Measurements from ENCODE around the gene KRTAP5-5. TPM values are rescaled to one million over a fixed set of nuclear protein-coding genes. Genes with fewer than 3 reads are reported as not detected.
A peak's percentile ranks its signal among the peaks of the same experiment; 100 is the strongest.

Gene KRTAP5-5
- total RNA-seq, 2 experiments from 2014 or later, result not detected

DNA sequence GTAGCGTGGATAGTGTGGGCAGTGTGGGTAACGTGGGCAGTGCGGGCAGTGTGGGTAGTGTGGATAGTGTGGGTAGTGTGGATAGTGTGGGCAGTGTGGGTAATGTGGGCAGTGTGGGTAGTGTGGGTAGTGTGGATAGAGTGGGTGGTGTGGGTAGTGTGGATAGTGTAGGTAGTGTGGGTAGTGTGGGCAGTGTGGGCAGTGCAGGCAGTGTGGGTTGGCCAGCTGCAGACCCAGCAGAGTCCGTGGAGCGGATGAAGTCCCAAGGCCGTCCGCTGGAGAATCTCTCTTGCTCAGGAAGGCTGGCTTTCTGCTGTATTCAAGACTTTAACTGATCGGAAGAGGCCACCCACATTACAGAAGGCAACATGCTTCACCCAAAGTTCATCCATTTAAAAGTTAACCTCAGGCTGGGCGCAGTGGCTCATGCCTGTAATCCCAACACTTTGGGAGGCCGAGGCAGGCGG, 41.4 kb downstream of the KRTAP5-5 start:
- no peak for DNase-seq
- no peak for ATAC-seq
- no peaks in the 10 kb centered on the region for H3K4me1 Mint-ChIP-seq
- H3K27ac Mint-ChIP-seq, result no peak overlapping the region
- no peaks in the 10 kb centered on the region for H3K36me3 Mint-ChIP-seq
- H3K27me3 Mint-ChIP-seq, result peaks cover 61% of the 10 kb centered on the region
- no peaks in the 10 kb centered on the region for H3K9me3 Mint-ChIP-seq (ENCODE audit: low read depth)
- CTCF ChIA-PET, result no interaction called here
- no peak overlapping the region for H3K4me3 Mint-ChIP-seq

DNA sequence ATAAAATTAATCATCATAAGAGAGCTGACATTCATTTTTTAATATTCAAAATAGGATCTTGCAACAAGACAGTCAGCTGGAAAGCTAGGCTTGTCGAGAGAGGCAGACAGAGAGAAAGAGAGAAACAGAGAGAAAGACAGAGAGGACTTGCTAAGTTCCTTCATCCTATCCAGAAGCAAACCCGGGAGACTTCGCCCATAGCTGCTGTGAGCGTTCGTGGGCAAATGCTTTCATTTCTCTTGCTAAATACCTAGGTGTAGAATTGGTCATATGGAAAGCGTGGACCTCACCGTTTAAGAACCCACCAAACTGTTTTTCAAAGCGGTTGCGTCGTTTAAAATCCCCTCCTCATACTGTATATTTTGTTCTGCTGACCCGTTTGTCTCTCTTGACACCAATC, 42.1 kb downstream of the KRTAP5-5 start:
- Mint-ChIP-seq H3K9me3 (ENCODE audit: low read depth) (no peaks in the 10 kb centered on the region), H3K4me3 (no peak overlapping the region), H3K4me1 (no peaks in the 10 kb centered on the region), H3K27me3 (peaks cover 67% of the 10 kb centered on the region), H3K27ac (no peak overlapping the region), H3K36me3 (no peaks in the 10 kb centered on the region)
- ATAC-seq (no peak), DNase-seq (no peak)
- CTCF ChIA-PET, result no interaction called here

DNA sequence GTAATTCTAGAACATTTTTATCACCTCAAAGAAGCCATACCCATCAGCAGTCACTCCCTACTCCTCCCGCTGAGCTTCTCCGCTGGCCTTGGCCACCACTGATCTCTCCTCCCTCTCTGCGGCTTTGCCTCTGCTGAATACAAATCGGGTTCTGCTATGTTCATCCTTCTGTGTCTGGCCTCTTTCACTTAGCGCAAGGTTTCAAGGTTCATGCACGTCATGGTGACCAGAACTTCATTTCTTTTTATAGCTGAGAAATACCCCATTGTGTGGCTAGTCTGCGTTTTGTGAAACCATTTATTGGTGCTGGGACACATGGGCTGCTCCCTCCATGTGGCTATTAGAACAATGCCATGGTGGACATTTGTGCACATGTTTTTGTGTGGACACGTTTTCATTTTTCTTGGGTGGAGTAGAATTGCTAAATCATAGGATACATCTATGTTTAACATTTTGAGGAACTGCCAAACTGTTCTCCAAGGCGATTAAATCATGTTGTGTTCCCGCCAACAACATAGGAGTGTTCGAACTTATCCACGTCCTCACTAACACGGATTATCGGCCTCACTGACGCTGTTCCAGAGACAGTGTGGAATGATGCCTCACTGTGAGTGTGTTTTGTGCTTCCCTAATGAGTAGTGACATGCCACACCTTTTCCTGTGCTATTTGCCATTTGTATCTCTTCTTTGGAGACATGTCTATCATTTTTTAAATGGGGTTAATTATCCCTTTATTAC, 43.2 kb downstream of the KRTAP5-5 start:
- CTCF ChIA-PET, result no interaction called here
- H3K36me3 Mint-ChIP-seq, result no peaks in the 10 kb centered on the region
- no peak overlapping the region for H3K27ac Mint-ChIP-seq
- ATAC-seq, result no peak
- no peaks in the 10 kb centered on the region for H3K4me1 Mint-ChIP-seq
- no peaks in the 10 kb centered on the region for H3K9me3 Mint-ChIP-seq (ENCODE audit: low read depth)
- no peak for DNase-seq
- H3K27me3 Mint-ChIP-seq, result peaks cover 70% of the 10 kb centered on the region
- H3K4me3 Mint-ChIP-seq, result no peak overlapping the region

DNA sequence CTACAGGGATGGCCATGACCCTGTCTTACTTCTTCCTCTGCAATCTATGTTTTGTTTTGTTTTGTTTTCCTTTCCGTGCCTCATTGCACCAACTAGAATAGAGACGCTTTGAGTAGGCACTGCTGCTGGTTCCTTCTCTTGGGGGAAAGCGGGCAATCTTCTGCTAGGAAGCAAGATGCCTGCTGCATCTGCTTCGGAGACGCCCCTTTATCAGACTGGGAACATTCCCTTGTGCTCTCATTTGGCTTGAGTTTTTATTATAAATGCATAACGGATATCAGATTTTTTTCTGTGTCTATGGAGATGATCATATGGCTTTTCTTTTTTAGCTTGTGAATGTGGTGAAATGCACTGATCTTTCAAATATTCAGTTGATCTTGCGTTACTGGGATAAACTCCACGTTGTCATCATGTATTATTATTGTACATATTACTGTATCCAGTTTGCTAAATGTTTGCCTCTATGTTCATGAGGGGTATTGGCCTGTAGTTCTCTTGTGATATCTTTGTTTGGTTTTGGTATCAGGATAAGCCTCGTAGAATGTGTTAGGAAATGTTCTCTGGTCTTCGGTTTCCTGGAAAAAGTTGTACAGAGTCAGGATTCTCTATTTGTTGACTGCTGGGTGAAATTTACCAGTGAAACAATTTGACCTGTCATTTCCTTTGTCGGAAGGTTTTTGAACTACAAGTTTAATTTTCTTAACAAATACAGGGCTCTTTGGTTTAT, 44.0 kb downstream of the KRTAP5-5 start:
- CTCF ChIA-PET, result interaction anchor here (2.7 kb wide), 1 partner anchor 159 kb away, joined by 9 read pairs; no protein-coding TSS in a partner anchor
- ATAC-seq (no peak), DNase-seq (no peak)
- H3K4me3 Mint-ChIP-seq, result no peak overlapping the region
- no peaks in the 10 kb centered on the region for H3K9me3 Mint-ChIP-seq (ENCODE audit: low read depth)
- H3K36me3 Mint-ChIP-seq, result no peaks in the 10 kb centered on the region
- H3K27ac Mint-ChIP-seq, result no peak overlapping the region
- H3K27me3 Mint-ChIP-seq, result peaks cover 64% of the 10 kb centered on the region
- no peaks in the 10 kb centered on the region for H3K4me1 Mint-ChIP-seq

DNA sequence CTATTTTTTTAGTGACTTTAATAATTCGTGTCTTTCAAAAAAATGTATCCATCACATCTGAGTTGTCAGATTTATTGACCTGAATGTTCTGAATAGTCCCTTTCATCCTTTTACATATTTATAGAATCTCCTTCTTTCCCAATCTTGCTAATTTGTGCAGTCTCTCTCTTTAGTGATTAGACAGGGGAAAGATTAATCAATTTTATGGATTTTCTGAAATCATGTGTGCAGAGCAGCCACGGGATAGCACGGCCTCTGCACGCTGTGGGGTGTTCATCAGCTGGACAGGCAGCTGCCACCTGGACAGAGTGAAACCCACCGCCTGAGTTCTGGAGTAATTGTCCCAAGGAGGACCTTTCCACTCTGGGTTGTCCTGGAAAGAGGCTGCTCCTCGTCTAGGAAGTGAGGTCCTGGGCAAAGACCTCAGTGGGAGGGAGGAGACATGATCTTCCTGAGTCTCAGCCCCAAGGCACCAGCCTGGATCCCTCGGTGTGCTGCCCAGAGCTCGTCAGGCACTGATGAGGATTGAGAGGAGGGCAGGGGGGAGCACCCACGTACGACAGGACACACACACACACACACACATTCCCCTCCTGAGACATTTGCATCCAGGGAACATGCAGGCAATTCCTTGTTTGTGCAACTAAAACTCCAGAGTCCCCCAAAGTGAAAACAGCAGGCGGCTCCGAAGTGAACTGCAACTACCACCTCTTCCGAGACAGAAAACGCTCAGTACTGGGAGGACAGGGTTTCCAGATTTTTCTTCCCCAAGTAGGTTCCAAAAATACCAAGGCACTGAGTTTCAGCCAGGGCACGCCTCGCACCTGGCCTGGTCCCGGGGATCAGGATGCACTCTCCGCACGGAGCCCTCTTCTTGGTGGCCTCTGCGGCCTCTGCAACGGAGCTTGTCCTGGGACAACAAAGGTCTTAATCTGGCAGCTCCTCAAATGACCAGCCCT, 44.9 kb downstream of the KRTAP5-5 start:
- H3K9me3 Mint-ChIP-seq (ENCODE audit: low read depth), result no peaks in the 10 kb centered on the region
- ATAC-seq, result no peak
- peak; percentile 28 for DNase-seq
- no peak overlapping the region for H3K4me3 Mint-ChIP-seq
- H3K4me1 Mint-ChIP-seq, result no peaks in the 10 kb centered on the region
- H3K36me3 Mint-ChIP-seq, result no peaks in the 10 kb centered on the region
- H3K27me3 Mint-ChIP-seq, result peaks cover 57% of the 10 kb centered on the region
- no peak overlapping the region for H3K27ac Mint-ChIP-seq
- CTCF ChIA-PET, result interaction anchor here (2.4 to 2.7 kb wide), 2 partner anchors 19 to 158 kb away, joined by 8 to 9 read pairs; no protein-coding TSS in a partner anchor

DNA sequence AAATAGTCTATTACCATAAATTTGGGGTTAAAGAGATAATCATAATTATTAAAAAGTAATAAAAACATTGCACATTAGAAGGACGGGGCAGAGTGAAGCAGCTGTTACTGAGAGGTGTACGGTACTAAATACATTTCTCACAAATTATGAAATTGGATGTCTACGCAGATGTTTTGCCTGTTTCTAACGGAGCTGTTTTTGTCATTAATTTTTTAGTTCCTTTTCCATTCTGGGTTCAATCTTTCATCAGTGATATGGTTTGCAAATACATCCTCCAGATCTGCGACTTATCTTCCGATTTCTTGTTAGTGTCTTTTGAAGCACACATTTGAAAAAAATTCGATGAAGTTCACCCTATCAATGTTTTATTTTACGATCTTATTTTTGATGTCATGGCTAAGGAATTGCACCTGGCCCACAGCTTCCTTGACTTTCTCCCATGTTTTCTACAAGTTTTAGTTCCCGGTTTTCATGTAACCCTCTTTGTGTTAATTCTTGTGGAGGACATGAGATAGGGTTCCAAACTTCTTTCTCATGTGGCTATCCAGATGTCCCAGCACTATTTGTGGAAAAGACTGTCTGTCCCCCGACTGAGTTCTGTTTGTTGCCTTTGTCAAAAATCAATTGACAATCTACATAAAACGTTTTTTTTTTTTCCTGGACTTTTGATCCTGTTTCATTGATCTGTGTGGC, 46.1 kb downstream of the KRTAP5-5 start:
- no peaks in the 10 kb centered on the region for H3K4me1 Mint-ChIP-seq
- ATAC-seq, result no peak
- H3K27ac Mint-ChIP-seq, result no peak overlapping the region
- H3K27me3 Mint-ChIP-seq, result peaks cover 58% of the 10 kb centered on the region
- no peak overlapping the region for H3K4me3 Mint-ChIP-seq
- no peaks in the 10 kb centered on the region for H3K9me3 Mint-ChIP-seq (ENCODE audit: low read depth)
- CTCF ChIA-PET, result interaction anchor here (0.7 to 2.7 kb wide), 4 partner anchors 18 to 157 kb away, joined by 3 to 9 read pairs (median 6); no protein-coding TSS in a partner anchor
- H3K36me3 Mint-ChIP-seq, result no peaks in the 10 kb centered on the region
- DNase-seq, result no peak

DNA sequence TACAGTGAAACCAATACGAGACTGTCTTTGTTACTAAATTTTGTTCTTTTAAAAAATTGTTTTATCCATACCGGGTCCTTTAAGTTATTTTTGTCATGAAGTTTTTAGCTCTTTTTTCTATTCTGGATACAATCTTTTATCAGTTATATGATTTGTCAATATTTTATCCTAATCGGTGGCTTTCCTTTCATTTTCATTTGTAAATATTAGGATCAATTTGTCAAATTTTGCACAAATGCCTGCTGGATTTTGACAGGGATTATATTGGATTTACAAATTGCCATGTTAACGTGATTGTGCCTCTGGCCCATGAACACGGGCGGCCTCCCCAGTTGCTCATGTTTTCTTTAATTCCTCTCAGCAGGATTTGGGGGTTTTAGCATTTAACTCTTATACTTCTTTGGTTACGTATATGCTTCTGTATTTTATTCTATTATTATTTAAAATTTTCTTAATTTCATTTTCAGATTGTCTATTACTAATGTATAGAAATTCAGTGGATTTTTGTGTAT, 46.7 kb downstream of the KRTAP5-5 start:
- Mint-ChIP-seq H3K9me3 (ENCODE audit: low read depth) (no peaks in the 10 kb centered on the region), H3K27ac (no peak overlapping the region), H3K27me3 (peaks cover 58% of the 10 kb centered on the region), H3K4me3 (no peak overlapping the region), H3K4me1 (no peaks in the 10 kb centered on the region), H3K36me3 (no peaks in the 10 kb centered on the region)
- no peak for ATAC-seq
- CTCF ChIA-PET, result interaction anchor here (0.7 to 2.7 kb wide), 4 partner anchors 18 to 156 kb away, joined by 3 to 9 read pairs (median 6); no protein-coding TSS in a partner anchor
- DNase-seq, result no peak

DNA sequence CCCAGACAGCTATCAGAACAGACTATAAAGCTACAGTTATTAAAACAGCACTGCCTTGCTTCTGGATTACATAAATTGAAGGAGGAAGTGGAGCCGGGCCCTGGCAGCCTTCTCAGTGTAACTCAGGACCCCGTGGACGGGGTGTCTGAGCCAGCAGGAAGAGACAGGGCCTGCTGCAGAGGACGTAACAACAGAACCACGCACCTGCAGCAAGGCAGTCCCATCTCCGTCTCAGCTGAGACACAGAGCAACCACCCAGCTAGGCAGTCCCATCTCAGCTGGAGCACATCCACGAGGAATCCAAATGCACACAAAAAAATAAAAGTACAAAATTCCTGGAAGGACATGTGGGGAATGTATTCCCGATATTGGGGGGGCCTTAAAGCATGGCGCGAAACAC, 50.3 kb downstream of the KRTAP5-5 start:
- peaks cover 27% of the 10 kb centered on the region for H3K27me3 Mint-ChIP-seq
- no peaks in the 10 kb centered on the region for H3K36me3 Mint-ChIP-seq
- DNase-seq, result no peak
- no peak for ATAC-seq
- no peaks in the 10 kb centered on the region for H3K4me1 Mint-ChIP-seq
- H3K27ac Mint-ChIP-seq, result no peak overlapping the region
- H3K9me3 Mint-ChIP-seq (ENCODE audit: low read depth), result no peaks in the 10 kb centered on the region
- no peak overlapping the region for H3K4me3 Mint-ChIP-seq
- CTCF ChIA-PET, result interaction anchor here (1.1 to 4.1 kb wide), 4 partner anchors 14 to 269 kb away, joined by 3 to 24 read pairs (median 10); no protein-coding TSS in a partner anchor

Other genes starting within 250 kb of the KRTAP5-5 start
- under 1 TPM in 1 of 2 experiments, not detected in 1; 0.40 TPM for gene BRSK2, start 239.8 kb upstream of the KRTAP5-5 start, total RNA-seq
- 10 to 100 TPM; 34.1 to 34.7 TPM for gene MOB2, start 143.0 kb upstream of the KRTAP5-5 start, total RNA-seq
- 1 to 10 TPM in 1 of 2 experiments, under 1 TPM in 1; 0.50 to 1.1 TPM for gene DUSP8, start 57.5 kb upstream of the KRTAP5-5 start, total RNA-seq
- not detected for gene KRTAP5-1, start 44.5 kb upstream of the KRTAP5-5 start, total RNA-seq
- gene KRTAP5-2, start 31.5 kb upstream of the KRTAP5-5 start, total RNA-seq, result not detected
- not detected for gene KRTAP5-3, start 21.3 kb upstream of the KRTAP5-5 start, total RNA-seq
- gene KRTAP5-4, start 7.6 kb upstream of the KRTAP5-5 start, total RNA-seq, result not detected
- not detected for gene KRTAP5-6, start 67.4 kb downstream of the KRTAP5-5 start, total RNA-seq
- 1 to 10 TPM in 1 of 2 experiments, under 1 TPM in 1; 0.96 to 1.3 TPM for gene IFITM10, start 120.8 kb downstream of the KRTAP5-5 start, total RNA-seq
- gene CTSD, start 134.2 kb downstream of the KRTAP5-5 start, total RNA-seq, result 100 to 1,000 TPM; 133 to 165 TPM
- gene SYT8, start 205.2 kb downstream of the KRTAP5-5 start, total RNA-seq, result not detected
- gene TNNI2, start 209.2 kb downstream of the KRTAP5-5 start, total RNA-seq, result 1 to 10 TPM in 1 of 2 experiments, not detected in 1; 1.0 TPM
- 100 to 1,000 TPM; 574 to 702 TPM for gene LSP1, start 223.3 kb downstream of the KRTAP5-5 start, total RNA-seq